Measurements from ENCODE around the gene C11orf68.

DNA sequence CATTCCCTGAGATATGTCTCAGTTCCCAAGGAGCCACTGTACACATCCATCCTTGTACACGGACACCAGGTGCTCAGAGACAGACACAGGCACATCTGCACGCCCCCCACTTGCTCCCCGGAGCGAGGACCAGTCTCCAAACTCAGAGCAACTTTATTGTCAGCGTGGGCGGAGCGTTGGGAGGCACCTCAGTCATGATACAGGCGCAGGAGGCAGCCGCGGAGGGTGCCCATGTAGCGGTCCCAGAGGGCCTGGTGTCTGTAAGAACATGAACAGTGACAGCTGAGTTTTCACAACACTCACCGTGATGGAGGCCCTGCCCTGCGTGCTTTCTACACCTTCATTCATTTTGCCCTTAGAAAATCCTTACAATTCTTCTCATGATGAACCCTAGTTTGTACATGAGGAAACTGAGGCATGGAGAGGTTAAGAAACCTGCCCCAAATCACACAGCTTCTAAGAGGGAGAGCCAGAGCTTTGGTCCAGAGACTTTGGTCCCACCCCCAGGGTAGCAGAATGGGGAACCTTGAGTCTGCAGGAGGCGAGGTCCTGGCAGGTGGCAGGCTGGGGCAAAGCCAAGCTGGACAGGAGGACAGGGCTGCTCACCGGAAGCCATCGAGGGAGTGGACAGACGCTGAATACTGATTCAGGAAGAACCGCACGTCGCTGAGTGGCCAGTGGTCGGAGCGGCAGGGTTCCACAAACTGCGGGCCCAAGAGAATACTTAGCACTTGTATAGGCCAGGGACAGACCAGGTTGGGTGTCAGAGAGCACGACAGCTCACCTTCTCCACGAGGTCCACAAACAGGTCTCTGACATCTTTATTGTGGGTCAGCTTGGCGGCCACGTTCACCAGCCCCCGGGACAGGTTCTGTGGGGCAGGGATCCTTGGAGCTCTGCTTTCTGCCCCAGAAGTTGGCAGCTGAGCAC lies 34.8 kb downstream of the C11orf68 start:
- TF ChIP-seq, protein P1, sequence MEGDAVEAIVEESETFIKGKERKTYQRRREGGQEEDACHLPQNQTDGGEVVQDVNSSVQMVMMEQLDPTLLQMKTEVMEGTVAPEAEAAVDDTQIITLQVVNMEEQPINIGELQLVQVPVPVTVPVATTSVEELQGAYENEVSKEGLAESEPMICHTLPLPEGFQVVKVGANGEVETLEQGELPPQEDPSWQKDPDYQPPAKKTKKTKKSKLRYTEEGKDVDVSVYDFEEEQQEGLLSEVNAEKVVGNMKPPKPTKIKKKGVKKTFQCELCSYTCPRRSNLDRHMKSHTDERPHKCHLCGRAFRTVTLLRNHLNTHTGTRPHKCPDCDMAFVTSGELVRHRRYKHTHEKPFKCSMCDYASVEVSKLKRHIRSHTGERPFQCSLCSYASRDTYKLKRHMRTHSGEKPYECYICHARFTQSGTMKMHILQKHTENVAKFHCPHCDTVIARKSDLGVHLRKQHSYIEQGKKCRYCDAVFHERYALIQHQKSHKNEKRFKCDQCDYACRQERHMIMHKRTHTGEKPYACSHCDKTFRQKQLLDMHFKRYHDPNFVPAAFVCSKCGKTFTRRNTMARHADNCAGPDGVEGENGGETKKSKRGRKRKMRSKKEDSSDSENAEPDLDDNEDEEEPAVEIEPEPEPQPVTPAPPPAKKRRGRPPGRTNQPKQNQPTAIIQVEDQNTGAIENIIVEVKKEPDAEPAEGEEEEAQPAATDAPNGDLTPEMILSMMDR (conservative IDR thresholded peaks at IDR 0.05): no peak
- TF ChIP-seq EZH2 (IDR thresholded peaks at IDR 0.05; ENCODE audit: low read depth): no peak
